ENCODE measurements around the gene GRIN1. TPM values are rescaled to one million over a fixed set of nuclear protein-coding genes. Genes with fewer than 3 reads are reported as not detected.

Gene GRIN1
- total RNA-seq, 2 experiments from 2014 or later = not detected

DNA sequence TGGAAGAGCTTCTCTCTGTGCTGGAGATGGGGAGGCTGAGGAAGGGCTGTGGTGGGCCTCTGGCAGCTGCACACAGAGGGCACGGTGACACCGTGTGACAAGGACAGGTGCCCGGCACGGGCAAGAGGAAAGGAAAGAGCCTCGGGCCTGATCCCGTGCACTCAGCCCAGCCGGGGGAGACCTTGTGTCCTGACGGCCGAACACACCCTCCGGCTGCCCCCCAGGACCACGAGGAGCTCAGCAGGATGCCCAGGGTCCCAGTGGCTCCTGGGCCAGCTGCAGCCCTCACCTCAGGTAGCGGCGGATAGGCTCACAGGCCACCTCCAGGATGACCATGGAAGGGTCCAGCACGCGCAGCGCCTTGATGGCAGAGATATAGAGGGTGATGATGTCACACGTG, 43.9 kb downstream of the GRIN1 start:
- Mint-ChIP-seq H3K4me1 (peaks cover 9% of the 10 kb centered on the region), H3K27me3 (no peaks in the 10 kb centered on the region), H3K36me3 (peaks cover 4% of the 10 kb centered on the region), H3K4me3 (no peak overlapping the region), H3K27ac (no peak overlapping the region), H3K9me3 (no peaks in the 10 kb centered on the region)
- ATAC-seq (ENCODE audit: low read depth) = no peak
- DNase-seq = no peak
- POLR2A ChIA-PET = no interaction called here

DNA sequence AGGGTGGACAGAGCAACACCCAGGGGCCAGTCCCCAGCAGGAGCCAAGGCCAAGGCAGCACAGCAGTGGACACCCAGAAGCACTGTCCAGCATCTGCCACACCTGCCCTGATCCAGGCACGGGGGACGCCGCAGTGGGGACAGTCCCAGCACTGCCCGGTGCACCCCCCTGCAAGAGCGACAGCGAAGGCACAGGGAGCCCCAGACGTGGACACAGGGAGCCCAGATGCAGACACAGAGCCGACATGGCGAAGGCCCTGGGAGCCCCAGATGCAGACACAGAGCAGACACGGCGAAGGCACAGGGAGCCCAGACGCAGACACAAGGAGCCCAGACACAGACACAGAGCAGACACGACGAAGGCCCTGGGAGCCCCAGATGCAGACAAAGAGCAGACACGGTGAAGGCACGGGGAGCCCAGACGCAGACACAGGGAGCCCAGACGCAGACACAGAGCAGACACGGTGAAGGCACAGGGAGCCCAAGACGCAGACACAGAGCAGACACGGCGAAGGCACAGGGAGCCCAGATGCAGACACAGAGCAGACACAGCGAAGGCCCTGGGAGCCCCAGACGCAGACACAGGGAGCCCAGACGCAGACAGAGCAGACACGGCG, 45.1 kb downstream of the GRIN1 start:
- Mint-ChIP-seq H3K27ac (no peak overlapping the region), H3K4me3 (no peak overlapping the region), H3K27me3 (no peaks in the 10 kb centered on the region), H3K9me3 (no peaks in the 10 kb centered on the region), H3K36me3 (peaks cover 6% of the 10 kb centered on the region), H3K4me1 (peaks cover 11% of the 10 kb centered on the region)
- DNase-seq (no peak), ATAC-seq (ENCODE audit: low read depth) (no peak)
- POLR2A ChIA-PET = no interaction called here

DNA sequence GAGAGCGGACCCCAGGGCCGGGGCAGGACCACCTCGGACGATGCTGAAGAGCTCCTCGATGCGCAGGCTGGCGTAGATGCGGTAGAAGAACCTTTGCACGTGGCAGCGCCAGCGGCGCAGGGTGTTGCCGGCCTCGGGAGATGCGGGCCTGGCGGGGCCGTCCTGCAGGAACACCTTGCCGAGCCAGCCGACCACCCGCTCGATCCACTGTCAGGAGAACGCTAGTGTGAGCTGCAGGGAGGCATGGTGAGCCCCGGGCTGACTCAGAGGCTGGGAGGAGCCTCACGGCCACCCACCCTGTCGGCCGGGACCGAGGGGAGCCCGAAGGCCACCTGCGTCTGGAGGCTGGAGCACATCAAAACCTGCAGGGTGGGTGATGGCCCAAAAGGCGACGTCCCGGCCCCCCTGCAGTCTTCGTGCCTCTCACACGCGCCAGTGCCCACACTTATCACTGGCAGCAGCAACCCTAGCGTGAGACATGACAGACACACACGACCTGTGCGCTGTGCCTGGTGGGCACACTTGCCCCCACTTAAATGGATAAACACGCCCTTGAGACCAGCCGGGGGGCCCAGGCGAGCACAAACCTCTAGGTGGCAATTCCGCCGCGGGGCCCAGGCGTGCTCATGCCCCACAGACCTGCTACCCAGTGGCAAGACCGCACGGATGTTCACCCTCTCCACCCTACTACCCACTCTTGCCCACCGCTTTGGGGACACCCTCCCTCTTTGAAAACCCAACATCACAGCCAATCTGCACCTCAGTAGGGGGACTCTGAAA, 46.1 kb downstream of the GRIN1 start:
- ATAC-seq (ENCODE audit: low read depth) (no peak), DNase-seq (no peak)
- H3K36me3 Mint-ChIP-seq = peaks cover 6% of the 10 kb centered on the region
- H3K4me1 Mint-ChIP-seq = peaks cover 16% of the 10 kb centered on the region
- no peak overlapping the region for H3K4me3 Mint-ChIP-seq
- POLR2A ChIA-PET = no interaction called here
- H3K9me3 Mint-ChIP-seq = no peaks in the 10 kb centered on the region
- no peaks in the 10 kb centered on the region for H3K27me3 Mint-ChIP-seq
- no peak overlapping the region for H3K27ac Mint-ChIP-seq

DNA sequence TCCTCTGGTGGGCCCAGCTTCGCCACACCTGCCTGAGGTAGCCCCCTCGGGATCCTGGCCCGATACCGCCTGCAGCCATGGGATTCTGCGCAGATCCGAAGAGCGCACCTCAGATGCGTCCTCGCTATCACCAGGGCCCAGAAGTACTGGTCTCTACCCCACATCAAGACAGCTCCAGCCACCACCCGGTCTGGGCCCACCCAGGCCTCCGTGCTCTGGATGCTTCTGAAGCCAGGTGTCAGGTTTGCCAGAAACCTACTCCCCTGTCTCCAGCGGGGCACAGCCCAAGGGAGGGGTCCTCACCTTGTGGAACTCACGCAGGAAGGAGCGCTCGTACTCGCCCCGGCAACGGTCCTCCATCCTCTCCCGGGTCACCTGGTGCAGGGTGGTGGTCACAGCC, 47.0 kb downstream of the GRIN1 start:
- Mint-ChIP-seq H3K27ac (no peak overlapping the region), H3K4me3 (no peak overlapping the region), H3K4me1 (peaks cover 16% of the 10 kb centered on the region), H3K9me3 (no peaks in the 10 kb centered on the region), H3K27me3 (no peaks in the 10 kb centered on the region), H3K36me3 (peaks cover 6% of the 10 kb centered on the region)
- POLR2A ChIA-PET = no interaction called here
- no peak for DNase-seq
- no peak for ATAC-seq (ENCODE audit: low read depth)

DNA sequence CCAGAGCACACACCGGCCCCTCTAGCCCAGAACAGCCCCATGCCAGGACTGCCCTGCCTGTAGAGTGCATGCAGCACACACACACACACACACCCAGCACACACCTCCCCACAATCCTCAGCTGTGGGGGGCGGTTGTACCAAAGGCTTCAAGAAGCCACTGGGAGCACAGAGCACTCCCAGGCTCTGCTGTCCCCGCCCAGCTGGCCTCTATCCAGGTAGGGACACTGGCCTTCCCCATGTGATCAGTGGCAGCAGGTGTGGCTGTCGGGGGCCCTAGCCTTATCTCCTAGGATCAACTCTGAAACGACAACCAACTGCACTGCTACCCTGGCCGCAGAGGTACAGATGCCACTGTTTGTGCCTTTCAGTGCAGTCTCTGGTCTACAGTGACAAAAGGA, 47.4 kb downstream of the GRIN1 start:
- peak overlapping the region; percentile 30 for H3K27ac Mint-ChIP-seq
- H3K36me3 Mint-ChIP-seq = peaks cover 6% of the 10 kb centered on the region
- no peaks in the 10 kb centered on the region for H3K27me3 Mint-ChIP-seq
- ATAC-seq (ENCODE audit: low read depth) (no peak), DNase-seq (no peak)
- POLR2A ChIA-PET = interaction anchor here (3.7 kb wide), 1 partner anchor 19 kb away, joined by 29 read pairs; the partner anchor contains the start of genes NDOR1 and TMEM203
- H3K4me3 Mint-ChIP-seq = peak overlapping the region; percentile 91
- no peaks in the 10 kb centered on the region for H3K9me3 Mint-ChIP-seq
- H3K4me1 Mint-ChIP-seq = peaks cover 16% of the 10 kb centered on the region

DNA sequence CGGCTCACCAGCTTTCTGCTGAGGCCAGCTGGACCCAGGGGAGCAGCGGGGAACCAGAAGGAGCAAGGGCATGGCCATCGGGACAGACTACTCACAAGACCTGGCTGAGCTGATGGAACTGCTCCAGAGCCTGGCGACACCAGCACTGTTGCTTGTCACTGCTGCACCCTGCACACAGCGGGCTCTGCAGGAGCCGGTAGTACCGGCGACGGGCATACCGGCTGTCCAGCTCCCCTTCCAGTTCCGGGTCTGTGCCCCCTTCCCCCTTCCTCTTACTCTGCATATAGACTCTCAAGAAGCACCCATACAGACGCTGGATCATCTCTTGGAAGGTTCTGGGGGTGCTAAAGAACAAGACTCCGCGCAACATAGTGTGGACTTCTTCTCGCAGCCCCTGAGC, 48.4 kb downstream of the GRIN1 start:
- Mint-ChIP-seq H3K27me3 (no peaks in the 10 kb centered on the region), H3K4me3 (peak overlapping the region; percentile 91), H3K36me3 (peaks cover 3% of the 10 kb centered on the region), H3K9me3 (no peaks in the 10 kb centered on the region), H3K27ac (peak overlapping the region; percentile 92), H3K4me1 (peaks cover 16% of the 10 kb centered on the region)
- ATAC-seq (ENCODE audit: low read depth) (no peak), DNase-seq (no peak)
- POLR2A ChIA-PET = interaction anchor here (0.8 to 3.7 kb wide), 11 partner anchors 14 to 117 kb away, joined by 3 to 42 read pairs (median 11); partner anchors contain the start of genes DPP7, NDOR1, RNF208 and SAPCD2

DNA sequence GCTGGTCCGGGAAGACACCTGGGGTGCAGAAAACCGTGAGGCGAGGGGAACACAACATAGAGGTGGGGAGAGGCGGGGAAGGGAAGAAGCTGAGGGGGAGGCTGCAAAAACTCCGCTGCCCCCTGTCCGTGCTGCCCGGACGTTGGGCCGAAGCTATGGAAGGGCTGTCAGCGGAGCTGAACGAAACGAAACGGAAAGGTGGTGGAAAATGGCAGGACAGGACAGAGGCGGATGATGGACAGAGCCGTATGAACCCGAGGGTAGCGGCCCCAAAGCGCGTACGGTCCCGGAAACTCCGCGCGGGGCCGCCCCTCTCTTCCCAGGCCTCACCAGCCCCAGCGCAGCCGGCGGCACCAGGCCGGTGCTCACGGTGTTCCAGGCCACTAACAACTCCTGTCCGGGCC, 49.1 kb downstream of the GRIN1 start:
- POLR2A ChIA-PET = interaction anchor here (0.8 to 3.7 kb wide), 13 partner anchors 14 to 118 kb away, joined by 3 to 42 read pairs (median 11); partner anchors contain the start of genes DPP7, NDOR1, RNF208 and SAPCD2
- Mint-ChIP-seq H3K4me3 (peak overlapping the region; percentile 91), H3K9me3 (no peaks in the 10 kb centered on the region), H3K36me3 (peaks cover 3% of the 10 kb centered on the region), H3K27ac (peak overlapping the region; percentile 92), H3K4me1 (peaks cover 16% of the 10 kb centered on the region), H3K27me3 (no peaks in the 10 kb centered on the region)
- no peak for DNase-seq
- ATAC-seq (ENCODE audit: low read depth) = peak; percentile 7

DNA sequence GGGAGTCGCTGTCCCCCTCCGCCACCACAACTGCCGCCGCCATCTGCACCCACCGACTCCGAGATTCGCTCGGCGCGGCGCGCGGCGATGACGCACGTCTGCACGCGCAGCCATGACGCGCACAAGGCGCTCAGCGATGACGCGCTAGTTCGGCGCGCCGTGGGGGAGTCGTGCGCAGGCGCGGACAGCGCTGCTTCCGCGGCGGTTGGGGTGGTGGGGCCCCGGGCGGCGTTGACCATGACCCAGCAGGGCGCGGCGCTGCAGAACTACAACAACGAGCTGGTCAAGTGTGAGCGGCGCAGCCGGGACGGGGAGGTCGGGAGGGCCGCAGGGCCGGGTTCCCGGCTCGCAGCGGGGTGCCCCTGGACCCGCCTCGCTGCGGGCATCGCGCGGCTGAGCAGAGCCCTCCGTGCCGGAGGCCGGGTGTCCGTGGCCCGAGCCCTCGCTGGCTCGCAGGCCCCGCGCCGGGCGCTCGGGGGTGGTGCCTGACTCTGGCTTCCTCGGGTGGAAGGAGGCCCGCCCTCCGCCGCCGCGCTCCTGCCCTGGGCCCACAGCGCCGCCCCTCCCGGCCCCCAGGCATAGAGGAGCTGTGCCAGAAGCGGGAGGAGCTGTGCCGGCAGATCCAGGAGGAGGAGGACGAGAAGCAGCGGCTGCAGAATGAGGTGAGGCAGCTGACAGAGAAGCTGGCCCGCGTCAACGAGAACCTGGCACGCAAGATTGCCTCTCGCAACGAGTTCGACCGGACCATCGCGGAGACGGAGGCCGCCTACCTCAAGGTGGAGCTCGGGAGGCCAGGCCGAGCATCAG, 49.7 kb downstream of the GRIN1 start, which contains the start of the genes ANAPC2 and SSNA1:
Gene ANAPC2 (minus strand): TSS at position 71 of the 807 bp plus-strand sequence. CDS start 28 bp downstream, at position 43.
Gene SSNA1 (plus strand): TSS at position 187 of the 807 bp plus-strand sequence. CDS start 51 bp downstream, at position 238.
- POLR2A ChIA-PET = interaction anchor here (0.5 to 3.7 kb wide), 22 partner anchors 10 to 306 kb away, joined by 3 to 42 read pairs (median 6); partner anchors contain the start of genes DPP7, NDOR1, NELFB and RNF208
- Mint-ChIP-seq H3K4me3 (peak within 1 kb of the TSS; percentile 94), H3K9me3 (no peaks in the 10 kb centered on the region), H3K27me3 (no peaks in the 10 kb centered on the region), H3K27ac (peak within 1 kb of the TSS; percentile 95), H3K36me3 (peaks cover 3% of the 10 kb centered on the region), H3K4me1 (peaks cover 16% of the 10 kb centered on the region)
- ATAC-seq (ENCODE audit: low read depth) (peak; percentile 83), DNase-seq (peak; percentile 99)

DNA sequence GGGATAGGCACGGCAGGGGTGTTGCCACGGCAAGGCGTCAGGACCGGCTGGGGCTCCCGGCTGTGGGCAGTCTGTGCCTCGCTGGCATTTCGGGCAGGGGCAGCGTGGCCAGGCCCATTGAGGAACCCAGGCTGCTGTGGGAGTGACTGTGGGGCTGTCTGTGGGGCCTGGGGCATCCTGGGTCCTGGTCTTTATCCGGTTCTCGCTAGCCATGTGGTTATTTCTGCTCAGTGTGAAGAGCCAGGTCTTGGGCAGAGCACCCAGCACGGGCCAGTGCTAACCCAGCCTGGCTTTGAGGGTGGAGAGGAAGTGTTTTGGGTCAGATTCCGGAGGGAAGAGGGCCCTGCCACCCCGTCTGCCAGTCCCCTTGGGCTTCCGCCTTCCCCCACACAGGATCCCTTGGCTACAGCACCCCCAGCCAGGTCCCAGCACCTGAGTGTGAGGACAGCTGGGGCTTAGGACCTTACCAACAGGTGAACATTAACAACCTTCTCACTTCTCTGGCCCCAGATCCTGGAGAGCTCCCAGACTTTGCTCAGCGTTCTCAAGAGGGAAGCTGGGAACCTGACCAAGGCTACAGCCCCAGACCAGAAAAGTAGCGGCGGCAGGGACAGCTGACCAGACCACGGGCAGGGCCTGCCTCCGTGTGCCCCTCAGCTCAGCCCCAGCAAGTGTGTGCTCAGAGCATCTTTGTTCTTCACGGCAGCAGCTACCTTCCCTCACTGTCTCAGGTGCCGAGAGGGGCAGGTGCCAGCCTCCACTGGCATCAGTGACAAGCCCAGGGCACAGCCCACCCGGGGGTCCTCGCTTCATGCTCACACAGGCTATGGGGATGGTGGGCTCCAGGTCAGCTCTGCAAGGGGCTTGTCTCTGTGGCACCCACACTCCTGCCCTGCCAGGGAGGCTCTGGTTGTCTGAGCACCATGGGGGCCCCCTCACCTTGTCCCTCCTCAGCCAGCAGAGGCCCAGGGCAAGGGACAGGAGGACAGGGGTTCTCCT, 50.6 kb downstream of the GRIN1 start:
- Mint-ChIP-seq H3K9me3 (no peaks in the 10 kb centered on the region), H3K27me3 (no peaks in the 10 kb centered on the region), H3K27ac (peak overlapping the region; percentile 95), H3K4me1 (peaks cover 16% of the 10 kb centered on the region), H3K36me3 (peaks cover 2% of the 10 kb centered on the region), H3K4me3 (peak overlapping the region; percentile 94)
- no peak for DNase-seq
- no peak for ATAC-seq (ENCODE audit: low read depth)
- POLR2A ChIA-PET = interaction anchor here (0.9 to 3.7 kb wide), 19 partner anchors 10 to 212 kb away, joined by 3 to 42 read pairs (median 8); partner anchors contain the start of genes DPP7, NDOR1, NELFB and RNF208

DNA sequence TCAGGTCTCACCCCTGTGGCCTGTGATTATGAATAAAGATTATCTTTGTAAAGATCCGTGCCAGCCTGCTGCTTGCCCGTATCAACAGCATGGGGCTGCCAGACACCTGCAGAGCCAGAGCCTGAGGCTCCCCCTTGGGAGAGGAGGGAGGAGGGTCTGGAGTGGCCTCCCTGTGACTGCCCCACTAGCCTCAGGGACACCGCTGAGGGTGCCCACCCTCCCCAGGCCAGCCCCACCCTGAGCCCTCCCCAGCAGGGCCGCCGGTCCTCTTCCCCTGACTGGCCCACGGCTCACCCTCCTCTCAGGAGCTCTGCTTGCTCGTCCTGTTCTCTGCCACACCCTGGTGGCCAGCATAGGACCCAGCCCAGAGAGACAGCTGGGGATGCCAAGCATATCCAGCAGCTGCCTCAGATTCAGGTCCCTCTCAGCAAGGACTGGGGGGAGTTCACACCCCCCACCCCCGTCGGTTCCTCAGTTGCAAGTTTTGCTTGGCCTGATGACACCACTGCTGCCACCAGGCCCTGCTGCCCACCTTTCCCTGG, 51.4 kb downstream of the GRIN1 start:
- ATAC-seq (ENCODE audit: low read depth) (no peak), DNase-seq (no peak)
- peaks cover 16% of the 10 kb centered on the region for H3K4me1 Mint-ChIP-seq
- POLR2A ChIA-PET = interaction anchor here (1.7 to 3.4 kb wide), 5 partner anchors 11 to 76 kb away, joined by 4 to 42 read pairs (median 11); partner anchors contain the start of genes DPP7, NELFB, RNF208 and TPRN
- peak overlapping the region; percentile 94 for H3K4me3 Mint-ChIP-seq
- no peaks in the 10 kb centered on the region for H3K27me3 Mint-ChIP-seq
- H3K27ac Mint-ChIP-seq = peak overlapping the region; percentile 67
- H3K9me3 Mint-ChIP-seq = no peaks in the 10 kb centered on the region
- H3K36me3 Mint-ChIP-seq = peaks cover 2% of the 10 kb centered on the region

DNA sequence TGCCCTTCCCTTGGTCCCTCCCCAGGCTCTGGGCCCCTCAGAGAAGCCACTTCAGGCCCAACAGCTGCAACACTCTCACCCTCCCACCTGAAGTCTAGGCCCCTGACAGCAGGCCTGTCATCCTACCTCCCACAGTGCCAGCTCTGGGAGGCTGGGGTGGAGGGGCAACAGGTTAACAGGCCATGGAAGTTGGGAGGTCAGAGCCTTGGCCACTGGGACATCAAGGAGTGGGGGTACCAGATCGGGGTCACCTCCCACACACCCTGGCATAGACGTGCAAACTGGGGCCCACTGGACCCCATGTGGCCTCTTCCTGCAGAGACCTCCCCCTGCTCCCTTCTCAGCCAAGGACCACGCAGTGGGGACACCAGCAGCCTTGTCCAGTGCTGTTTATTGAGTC, 52.3 kb downstream of the GRIN1 start:
- peak overlapping the region; percentile 67 for H3K27ac Mint-ChIP-seq
- no peak for DNase-seq
- ATAC-seq (ENCODE audit: low read depth) = no peak
- POLR2A ChIA-PET = interaction anchor here (1.4 kb wide), 1 partner anchor 9 kb away, joined by 5 read pairs; the partner anchor contains the start of gene TPRN
- no peaks in the 10 kb centered on the region for H3K27me3 Mint-ChIP-seq
- H3K4me1 Mint-ChIP-seq = peaks cover 16% of the 10 kb centered on the region
- no peaks in the 10 kb centered on the region for H3K9me3 Mint-ChIP-seq
- peaks cover 2% of the 10 kb centered on the region for H3K36me3 Mint-ChIP-seq
- no peak overlapping the region for H3K4me3 Mint-ChIP-seq
